MM.1S (cell line): ENCODE measurements around the gene ABCB8.

Experiments used
- DNase-seq: peaks from one replicate; pipeline ENCODE4 v3.0.0-alpha.2; 2015
- H2AFZ ChIP-seq: fragments of 300-600 bp; sonication (generic); 2 replicates; pipeline ENCODE4 v1.6.0; 2016; ENCODE audit warnings: antibody characterized with exemption, low read length
- H3F3A ChIP-seq: fragments of 300-600 bp; sonication (generic); 2 replicates; pipeline ENCODE4 v1.6.1; 2016; ENCODE audit warnings: mild to moderate bottlenecking, antibody characterized with exemption, low read length, moderate library complexity, mixed read lengths; ENCODE audit not compliant: insufficient read depth
- H3K27ac ChIP-seq: fragments of 300-600 bp; sonication (generic); 2 replicates; pipeline ENCODE4 v1.5.1; 2016; ENCODE audit warnings: mild to moderate bottlenecking, low read length
- H3K27me3 ChIP-seq: fragments of 300-600 bp; sonication (generic); replicated peaks from 2 replicates; pipeline ENCODE4 v1.6.0; 2016; ENCODE audit warnings: low read length; ENCODE audit not compliant: insufficient read depth
- H3K36me3 ChIP-seq: fragments of 300-600 bp; sonication (generic); replicated peaks from 2 replicates; pipeline ENCODE4 v1.6.1; 2016; ENCODE audit warnings: mild to moderate bottlenecking, low read length, mixed read lengths; ENCODE audit not compliant: insufficient read depth
- H3K4me1 ChIP-seq: fragments of 300-600 bp; sonication (generic); 2 replicates; pipeline ENCODE4 v1.6.1; 2016; ENCODE audit warnings: low read length, mixed read lengths
- H3K4me2 ChIP-seq: fragments of 300-600 bp; sonication (generic); 2 replicates; pipeline ENCODE4 v1.6.0; 2016; ENCODE audit warnings: low read depth, low read length
- H3K4me3 ChIP-seq: fragments of 300-600 bp; sonication (generic); 2 replicates; pipeline ENCODE4 v1.5.1; 2016; ENCODE audit warnings: low read length, mixed read lengths
- H3K79me2 ChIP-seq: fragments of 300-600 bp; sonication (generic); 2 replicates; pipeline ENCODE4 v1.6.1; 2016; ENCODE audit warnings: mixed run types, low read length, mixed read lengths
- H3K9ac ChIP-seq: fragments of 300-600 bp; sonication (generic); 2 replicates; pipeline ENCODE4 v1.6.1; 2016; ENCODE audit warnings: low read length, mixed read lengths
- H3K9me2 ChIP-seq: fragments of 300-600 bp; sonication (generic); replicated peaks from 2 replicates; pipeline ENCODE4 v1.6.1; 2016; ENCODE audit warnings: mild to moderate bottlenecking, low read length, mixed read lengths; ENCODE audit not compliant: insufficient read depth
- H3K9me3 ChIP-seq: fragments of 300-600 bp; sonication (generic); replicated peaks from 2 replicates; pipeline ENCODE4 v1.6.1; 2016; ENCODE audit warnings: mild to moderate bottlenecking, low read length, mixed read lengths; ENCODE audit not compliant: insufficient read depth
- H4K20me1 ChIP-seq: fragments of 300-600 bp; sonication (generic); 2 replicates; pipeline ENCODE4 v1.6.1; 2016; ENCODE audit warnings: mild to moderate bottlenecking, low read length, moderate library complexity, mixed read lengths; ENCODE audit not compliant: insufficient read depth
- EZH2 ChIP-seq: fragments of 300-600 bp; sonication (generic); optimal IDR thresholded peaks from 2 replicates; pipeline ENCODE3; 2017; ENCODE audit warnings: low read depth, mild to moderate bottlenecking, antibody characterized with exemption, low read length, mixed read lengths
- EZH2phosphoT487 ChIP-seq: fragments of 300-600 bp; sonication (generic); IDR thresholded peaks from 2 replicates; pipeline ENCODE4 v1.6.1; 2018; ENCODE audit warnings: antibody characterized with exemption, low read length
- TF ChIP-seq, protein P1 (sequence below): fragments of 300-600 bp; sonication (generic); IDR thresholded peaks from 2 replicates; pipeline ENCODE4 v1.5.1; 2016; ENCODE audit warnings: antibody characterized with exemption, low read length, mixed read lengths

Gene ABCB8

DNA sequence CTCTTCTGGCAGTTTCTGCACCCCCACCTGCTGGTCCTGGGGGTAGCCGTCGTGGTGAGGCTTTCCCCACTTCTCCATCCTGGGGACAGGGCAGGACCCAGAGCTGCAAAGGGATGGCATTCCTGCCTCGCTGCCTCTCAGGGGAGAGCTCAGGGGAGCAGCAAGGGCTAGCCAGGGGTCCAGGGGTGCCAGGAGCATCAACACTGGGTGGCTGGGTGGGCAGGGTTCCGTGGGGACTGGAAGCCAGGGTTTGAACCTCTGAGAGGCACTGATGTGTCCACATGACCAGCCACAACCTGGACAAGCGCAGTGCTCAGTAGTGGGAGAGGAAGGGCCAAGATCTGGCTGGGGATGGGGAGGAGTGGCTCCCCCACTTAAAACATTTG lies 5.6 kb downstream of the ABCB8 start:
- 0 out of 2 replicates have a peak, but pooled peaks cover 2% of the 10 kb centered on the region for H3K4me1 ChIP-seq
- no peak overlapping the region for H2AFZ ChIP-seq
- no peaks in the 10 kb centered on the region for H3K27me3 ChIP-seq
- TF ChIP-seq EZH2 (no peak), EZH2phosphoT487 (no peak)
- TF ChIP-seq, protein P1, sequence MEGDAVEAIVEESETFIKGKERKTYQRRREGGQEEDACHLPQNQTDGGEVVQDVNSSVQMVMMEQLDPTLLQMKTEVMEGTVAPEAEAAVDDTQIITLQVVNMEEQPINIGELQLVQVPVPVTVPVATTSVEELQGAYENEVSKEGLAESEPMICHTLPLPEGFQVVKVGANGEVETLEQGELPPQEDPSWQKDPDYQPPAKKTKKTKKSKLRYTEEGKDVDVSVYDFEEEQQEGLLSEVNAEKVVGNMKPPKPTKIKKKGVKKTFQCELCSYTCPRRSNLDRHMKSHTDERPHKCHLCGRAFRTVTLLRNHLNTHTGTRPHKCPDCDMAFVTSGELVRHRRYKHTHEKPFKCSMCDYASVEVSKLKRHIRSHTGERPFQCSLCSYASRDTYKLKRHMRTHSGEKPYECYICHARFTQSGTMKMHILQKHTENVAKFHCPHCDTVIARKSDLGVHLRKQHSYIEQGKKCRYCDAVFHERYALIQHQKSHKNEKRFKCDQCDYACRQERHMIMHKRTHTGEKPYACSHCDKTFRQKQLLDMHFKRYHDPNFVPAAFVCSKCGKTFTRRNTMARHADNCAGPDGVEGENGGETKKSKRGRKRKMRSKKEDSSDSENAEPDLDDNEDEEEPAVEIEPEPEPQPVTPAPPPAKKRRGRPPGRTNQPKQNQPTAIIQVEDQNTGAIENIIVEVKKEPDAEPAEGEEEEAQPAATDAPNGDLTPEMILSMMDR = no peak
- H3K4me2 ChIP-seq = no peak overlapping the region
- H3K79me2 ChIP-seq = peaks cover 19% of the 10 kb centered on the region
- H3K4me3 ChIP-seq = no peak overlapping the region
- no peaks in the 10 kb centered on the region for H4K20me1 ChIP-seq
- H3K36me3 ChIP-seq = no peaks in the 10 kb centered on the region
- no peaks in the 10 kb centered on the region for H3F3A ChIP-seq
- no peaks in the 10 kb centered on the region for H3K9me3 ChIP-seq
- DNase-seq = no peak
- H3K9ac ChIP-seq = no peak overlapping the region
- H3K27ac ChIP-seq = no peak overlapping the region
- H3K9me2 ChIP-seq = no peaks in the 10 kb centered on the region

DNA sequence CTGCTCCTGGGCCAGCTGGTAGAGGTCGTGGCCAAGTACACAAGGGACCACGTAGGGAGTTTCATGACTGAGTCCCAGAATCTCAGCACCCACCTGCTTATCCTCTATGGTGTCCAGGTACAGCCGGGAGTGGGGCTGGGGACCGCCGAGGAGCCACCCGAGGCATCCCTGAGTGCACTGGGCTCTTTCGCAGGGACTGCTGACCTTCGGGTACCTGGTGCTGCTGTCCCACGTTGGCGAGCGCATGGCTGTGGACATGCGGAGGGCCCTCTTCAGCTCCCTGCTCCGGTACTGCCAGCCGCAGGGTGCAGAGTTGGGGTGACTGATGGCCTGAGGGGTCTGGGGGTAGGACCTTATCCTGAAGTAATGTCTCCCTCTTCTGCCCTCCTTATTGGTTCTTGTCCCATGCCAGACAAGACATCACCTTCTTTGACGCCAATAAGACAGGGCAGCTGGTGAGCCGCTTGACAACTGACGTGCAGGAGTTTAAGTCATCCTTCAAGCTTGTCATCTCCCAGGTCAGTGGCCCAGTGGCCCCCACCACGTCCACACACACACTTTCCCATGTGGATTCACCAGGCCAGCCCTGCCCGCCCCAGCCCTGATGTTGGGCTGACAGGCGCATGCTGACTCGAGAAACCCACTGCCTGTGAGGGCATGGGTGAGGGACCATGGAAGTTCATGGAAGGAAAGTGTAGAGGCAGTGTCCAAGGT lies 6.2 kb downstream of the ABCB8 start:
- no peaks in the 10 kb centered on the region for H4K20me1 ChIP-seq
- H3K9ac ChIP-seq = no peak overlapping the region
- H3K27ac ChIP-seq = no peak overlapping the region
- no peaks in the 10 kb centered on the region for H3K9me2 ChIP-seq
- no peaks in the 10 kb centered on the region for H3K9me3 ChIP-seq
- no peak overlapping the region for H3K4me2 ChIP-seq
- DNase-seq = no peak
- no peaks in the 10 kb centered on the region for H3K27me3 ChIP-seq
- H3F3A ChIP-seq = no peaks in the 10 kb centered on the region
- peaks cover 13% of the 10 kb centered on the region for H3K79me2 ChIP-seq
- no peak overlapping the region for H3K4me3 ChIP-seq
- H2AFZ ChIP-seq = no peak overlapping the region
- H3K36me3 ChIP-seq = no peaks in the 10 kb centered on the region
- TF ChIP-seq, protein P1 = no peak
- no peak for TF ChIP-seq EZH2phosphoT487
- TF ChIP-seq EZH2 = no peak
- H3K4me1 ChIP-seq = no peaks in the 10 kb centered on the region

DNA sequence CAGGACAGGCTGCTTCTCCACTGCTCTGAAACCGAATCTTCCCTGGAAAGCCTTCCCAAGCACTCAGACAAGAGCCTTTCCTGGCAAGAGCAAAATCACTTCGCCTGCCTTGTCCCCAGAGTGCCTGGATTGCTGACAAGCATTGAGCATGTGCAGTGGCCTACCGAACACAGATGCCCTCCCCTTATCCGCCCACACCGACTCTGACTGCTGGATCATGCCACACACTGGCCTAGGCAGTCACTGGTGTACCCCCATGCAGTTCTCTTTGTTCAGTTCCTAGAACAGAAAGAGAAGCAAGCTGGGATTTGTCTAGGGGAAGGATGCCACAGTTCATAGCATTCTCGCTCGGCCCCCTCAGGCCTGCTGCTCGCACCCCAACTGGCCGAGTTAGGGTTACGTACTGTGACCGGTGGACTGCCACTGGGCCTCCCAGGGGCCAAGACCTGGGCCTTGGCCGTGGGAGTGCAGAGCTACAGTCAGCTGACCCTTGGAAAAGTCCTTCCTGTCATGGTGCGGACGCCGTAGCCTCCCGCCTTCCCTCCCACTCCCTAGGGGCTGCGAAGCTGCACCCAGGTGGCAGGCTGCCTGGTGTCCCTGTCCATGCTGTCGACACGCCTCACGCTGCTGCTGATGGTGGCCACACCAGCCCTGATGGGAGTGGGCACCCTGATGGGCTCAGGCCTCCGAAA lies 6.9 kb downstream of the ABCB8 start:
- no peaks in the 10 kb centered on the region for H4K20me1 ChIP-seq
- no peak overlapping the region for H3K4me2 ChIP-seq
- H3K27ac ChIP-seq = no peak overlapping the region
- no peaks in the 10 kb centered on the region for H3F3A ChIP-seq
- no peaks in the 10 kb centered on the region for H3K9me3 ChIP-seq
- H3K4me3 ChIP-seq = no peak overlapping the region
- TF ChIP-seq EZH2phosphoT487 (no peak), EZH2 (no peak)
- TF ChIP-seq, protein P1 = no peak
- 0 out of 2 replicates have a peak, but pooled peaks cover 7% of the 10 kb centered on the region for H3K79me2 ChIP-seq
- H3K27me3 ChIP-seq = no peaks in the 10 kb centered on the region
- H3K9me2 ChIP-seq = no peaks in the 10 kb centered on the region
- H3K4me1 ChIP-seq = no peaks in the 10 kb centered on the region
- H2AFZ ChIP-seq = no peak overlapping the region
- H3K9ac ChIP-seq = no peak overlapping the region
- DNase-seq = no peak
- H3K36me3 ChIP-seq = no peaks in the 10 kb centered on the region
